Activated CD4-positive, alpha-beta T cell treated with anti-CD3 and anti-CD28 coated beads, Interleukin-2, amount 10 ng/mL, durations not matched to agents 24 days and 14 days (primary cell): ENCODE measurements around the gene WDR74. TPM values are rescaled to one million over a fixed set of nuclear protein-coding genes. Genes with fewer than 3 reads are reported as not detected.
"Not testable (repeated sequence)": the region's sequence is repeated elsewhere in the genome, so short reads cannot be mapped to it uniquely, and the experiment has no call there.

Experiments used
- DNase-seq: peaks from one replicate; pipeline ENCODE4 v3.0.0; 2022
- H3K27ac Mint-ChIP-seq: one replicate; pipeline ENCODE4 v1.8.0; 2022; ENCODE audit warnings: mild to moderate bottlenecking, mixed read lengths
- H3K27me3 Mint-ChIP-seq: one replicate; pipeline ENCODE4 v1.8.0; 2022; ENCODE audit warnings: mixed read lengths
- H3K36me3 Mint-ChIP-seq: one replicate; pipeline ENCODE4 v1.8.0; 2022; ENCODE audit warnings: low read depth, mild to moderate bottlenecking, mixed read lengths
- H3K4me1 Mint-ChIP-seq: one replicate; pipeline ENCODE4 v1.8.0; 2021; ENCODE audit warnings: mixed read lengths
- H3K4me3 Mint-ChIP-seq: one replicate; pipeline ENCODE4 v1.8.0; 2022; ENCODE audit warnings: mild to moderate bottlenecking, moderate library complexity, mixed read lengths
- H3K9me3 Mint-ChIP-seq: one replicate; pipeline ENCODE4 v1.8.0; 2021; ENCODE audit warnings: mixed read lengths
- intact Hi-C: fragments of 100-400 bp; cut with micrococcal nuclease; formaldehyde crosslinking; loops from one replicate; pipeline ENCODE4 v1.15.1; 2023
- total RNA-seq: library from RNA; stranded (reverse); gene quantifications from 2 replicates; pipeline ENCODE4 v1.2.3, GENCODE V29; 2022

Gene WDR74
- total RNA-seq, 1 donor from 2014 or later, result 145 TPM

DNA sequence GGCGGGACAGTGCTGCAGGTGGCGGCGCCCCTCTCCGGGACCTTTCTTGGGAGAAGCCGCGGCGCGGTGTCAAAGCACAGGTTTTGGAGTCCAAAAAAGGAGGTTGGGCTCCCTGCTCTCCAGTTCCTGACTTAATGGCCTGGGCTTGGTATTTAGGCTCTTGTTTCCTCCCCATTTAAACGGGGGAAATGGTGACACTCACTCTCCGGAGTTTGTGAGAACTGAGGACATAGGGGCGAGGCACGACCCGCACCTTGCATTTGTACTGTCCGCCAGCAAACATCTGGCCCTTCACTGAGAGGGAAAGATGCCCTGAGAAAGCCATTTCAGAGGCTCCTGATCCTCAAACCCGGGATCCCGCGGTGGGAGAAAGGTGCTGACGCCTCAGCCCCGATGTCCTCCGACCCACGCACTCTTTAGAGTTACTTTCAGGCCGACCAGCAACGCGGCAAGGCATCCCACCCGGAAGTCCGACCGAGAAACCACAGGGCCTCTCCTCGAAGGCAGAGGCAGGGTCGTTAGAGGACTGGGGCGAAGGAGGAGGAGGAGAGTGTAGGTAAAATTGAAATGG, 2.9 kb upstream of the WDR74 start:
- intact Hi-C loops, result loop anchor here (1.0 to 5.0 kb wide), 4 partner anchors 13 to 285 kb away; partner anchors contain the start of genes C11orf98, CSKMT, HNRNPUL2 and TTC9C
- peaks cover 14% of the 10 kb centered on the region for H3K36me3 Mint-ChIP-seq
- no peak overlapping the region for H3K27ac Mint-ChIP-seq
- no peak overlapping the region for H3K4me3 Mint-ChIP-seq
- H3K9me3 Mint-ChIP-seq, result no peaks in the 10 kb centered on the region
- peaks cover 24% of the 10 kb centered on the region for H3K4me1 Mint-ChIP-seq
- peak; percentile 84 for DNase-seq
- H3K27me3 Mint-ChIP-seq, result no peaks in the 10 kb centered on the region

DNA sequence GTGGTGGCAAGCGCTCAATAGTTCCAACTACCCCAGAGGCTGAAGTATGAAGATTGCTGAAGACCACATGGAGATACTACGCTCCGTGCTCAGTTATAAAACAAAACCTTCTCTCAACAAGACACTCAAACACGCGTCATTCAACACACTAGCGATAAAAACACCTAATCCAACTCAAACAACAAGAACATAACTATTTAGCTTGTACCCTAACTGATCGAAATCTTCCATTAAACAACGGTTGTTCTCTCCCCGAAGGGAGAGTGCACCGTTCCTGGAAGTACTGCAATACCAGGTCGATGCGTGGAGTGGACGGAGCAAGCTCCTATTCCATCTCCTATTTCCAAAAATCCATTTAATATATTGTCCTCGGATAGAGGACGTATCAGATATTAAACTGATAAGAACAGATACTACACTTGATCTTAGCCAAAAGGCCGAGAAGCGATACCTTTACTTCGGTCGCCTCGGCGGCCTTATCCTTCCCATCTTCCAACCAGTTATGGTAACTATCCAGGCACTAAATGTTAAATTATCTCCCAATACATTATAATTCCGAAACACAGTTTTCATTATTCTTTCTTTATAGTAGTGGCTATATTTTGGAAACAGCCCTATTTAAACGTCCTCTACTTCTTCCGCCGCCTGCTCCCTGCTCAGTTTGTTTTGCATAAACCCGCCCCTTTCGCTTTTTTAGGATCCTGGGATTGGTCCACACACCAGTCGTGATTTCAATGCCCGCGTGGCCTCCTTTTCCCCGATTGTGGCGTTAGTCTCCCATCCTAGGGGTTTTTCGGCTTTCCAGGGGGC, 2.2 kb upstream of the WDR74 start:
- H3K9me3 Mint-ChIP-seq, result no peaks in the 10 kb centered on the region
- intact Hi-C loops, result loop anchor here (1.0 to 5.0 kb wide), 6 partner anchors 9 to 284 kb away; partner anchors contain the start of genes C11orf98, CSKMT, HNRNPUL2 and STX5
- peak; percentile 95 for DNase-seq
- H3K27me3 Mint-ChIP-seq, result no peaks in the 10 kb centered on the region
- H3K27ac Mint-ChIP-seq, result no peak overlapping the region
- H3K4me3 Mint-ChIP-seq, result no peak overlapping the region
- peaks cover 26% of the 10 kb centered on the region for H3K4me1 Mint-ChIP-seq
- H3K36me3 Mint-ChIP-seq, result peaks cover 15% of the 10 kb centered on the region

DNA sequence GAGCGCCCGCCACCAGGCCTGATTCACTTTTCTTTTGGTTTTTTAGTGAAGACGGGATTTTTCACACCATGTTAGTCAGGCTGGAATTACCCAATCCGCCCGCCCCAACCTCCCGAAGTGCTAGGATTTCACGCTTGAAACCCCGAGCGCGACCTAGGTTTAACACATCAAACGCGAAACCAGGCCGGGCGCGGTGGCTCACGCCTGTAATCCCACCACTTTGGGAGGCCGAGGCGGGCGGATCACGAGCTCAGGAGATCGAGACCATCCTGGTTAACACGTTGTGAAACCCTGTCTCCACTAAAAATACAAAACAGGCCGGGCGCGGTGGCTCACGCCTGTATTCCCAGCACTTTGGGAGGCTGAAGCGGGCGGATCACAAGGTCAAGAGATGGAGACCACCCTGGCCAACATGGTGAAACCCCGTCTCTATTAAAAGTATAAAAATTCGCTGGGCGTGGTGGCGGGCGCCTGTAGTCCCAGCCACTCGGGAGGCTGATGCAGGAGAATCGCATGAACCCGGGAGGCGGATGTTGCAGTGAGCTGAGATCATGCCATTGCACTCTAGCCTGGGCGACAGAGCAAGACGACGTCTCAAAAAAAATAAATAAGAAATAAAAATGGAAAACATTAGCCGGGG, 1.5 kb upstream of the WDR74 start:
- intact Hi-C loops, result loop anchor here (1.0 to 5.0 kb wide), 5 partner anchors 9 to 284 kb away; partner anchors contain the start of genes C11orf98, CSKMT, HNRNPUL2 and STX5
- not testable (repeated sequence) for H3K27ac Mint-ChIP-seq, H3K4me3 Mint-ChIP-seq, H3K27me3 Mint-ChIP-seq, H3K9me3 Mint-ChIP-seq
- H3K36me3 Mint-ChIP-seq, result peaks cover 20% of the 10 kb centered on the region
- H3K4me1 Mint-ChIP-seq, result peaks cover 28% of the 10 kb centered on the region
- DNase-seq, result peak; percentile 93

DNA sequence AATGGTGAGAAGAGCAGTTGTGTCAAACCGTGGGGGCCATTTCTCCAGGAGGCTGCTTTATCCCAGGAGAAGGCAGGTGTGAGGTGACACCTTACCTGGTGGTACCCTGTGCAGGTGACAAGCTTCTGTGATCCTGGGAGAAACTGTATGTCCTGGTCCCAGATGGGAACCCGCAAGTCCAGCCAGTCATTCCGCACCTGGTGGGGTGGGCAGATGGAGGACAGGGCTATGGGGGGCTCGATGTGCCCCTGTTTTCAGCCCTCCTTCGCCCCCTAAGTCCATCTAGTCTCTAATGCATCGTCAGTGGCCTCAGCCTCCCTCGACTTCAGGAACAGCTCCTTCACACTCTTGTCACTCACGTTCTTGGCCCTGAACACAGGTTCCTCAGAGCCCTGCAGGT, 4.1 kb downstream of the WDR74 start:
- H3K4me3 Mint-ChIP-seq, result no peak overlapping the region
- intact Hi-C loops, result no loop called here
- H3K36me3 Mint-ChIP-seq, result peaks cover 48% of the 10 kb centered on the region
- DNase-seq, result no peak
- H3K9me3 Mint-ChIP-seq, result no peaks in the 10 kb centered on the region
- H3K27me3 Mint-ChIP-seq, result no peaks in the 10 kb centered on the region
- H3K4me1 Mint-ChIP-seq, result peaks cover 44% of the 10 kb centered on the region
- H3K27ac Mint-ChIP-seq, result no peak overlapping the region

DNA sequence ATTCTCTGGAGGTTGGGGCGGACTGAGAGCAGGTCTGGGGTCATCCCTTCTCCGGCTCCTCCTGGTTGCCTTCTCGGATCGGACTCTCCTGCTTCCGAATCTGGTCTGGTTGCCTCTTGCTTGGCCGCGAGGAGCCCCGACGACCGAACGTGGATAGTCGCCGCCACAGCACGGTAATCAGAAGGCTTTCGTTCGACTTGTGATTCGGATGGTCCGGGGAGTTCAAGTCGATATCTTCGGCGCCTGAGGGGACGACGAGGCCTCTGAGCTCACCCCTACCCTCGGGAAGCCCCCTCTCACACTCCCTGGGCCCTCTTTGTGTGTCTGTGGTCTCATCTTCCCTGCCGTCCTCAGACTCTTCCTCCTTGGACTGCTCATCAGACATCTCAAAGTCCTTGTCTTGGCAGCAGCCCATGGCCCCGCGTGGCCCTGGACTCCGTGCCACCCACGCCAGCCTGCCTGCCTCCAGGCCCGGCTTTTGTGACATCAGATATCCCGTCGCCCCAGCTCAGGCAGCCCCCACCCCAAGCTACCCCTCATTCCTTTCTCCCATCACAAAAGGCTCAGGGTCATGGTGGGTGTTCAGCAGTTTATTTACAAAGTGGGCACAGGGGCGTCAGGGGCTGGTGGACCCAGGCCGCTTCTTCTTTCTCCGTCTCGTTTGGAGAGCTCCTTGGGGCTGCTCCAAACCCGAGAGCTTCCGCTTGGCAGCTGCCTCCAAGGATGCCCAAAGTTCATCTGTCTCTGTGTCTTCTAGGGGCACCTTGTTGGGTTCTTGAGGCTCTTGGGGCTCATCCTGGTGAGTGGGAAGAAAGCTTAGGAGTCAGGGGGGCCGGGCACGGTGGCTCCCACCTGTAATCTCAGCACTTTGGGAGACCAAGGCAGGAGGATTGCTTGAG, 6.8 kb downstream of the WDR74 start, which contains the start of gene TEX54:
TEX54 (minus strand) TSS at position 506 of the 899 bp plus-strand sequence.
- H3K4me3 Mint-ChIP-seq, result peak within 1 kb of the TSS; percentile 89
- intact Hi-C loops, result loop anchor here (1.0 to 5.0 kb wide), 6 partner anchors 9 to 240 kb away; partner anchors contain the start of genes TAF6L, TMEM179B, TMEM223 and TUT1
- peak within 1 kb of the TSS; percentile 97 for H3K27ac Mint-ChIP-seq
- H3K27me3 Mint-ChIP-seq, result no peaks in the 10 kb centered on the region
- DNase-seq, result no peak
- no peaks in the 10 kb centered on the region for H3K9me3 Mint-ChIP-seq
- peaks cover 40% of the 10 kb centered on the region for H3K4me1 Mint-ChIP-seq
- peaks cover 41% of the 10 kb centered on the region for H3K36me3 Mint-ChIP-seq

DNA sequence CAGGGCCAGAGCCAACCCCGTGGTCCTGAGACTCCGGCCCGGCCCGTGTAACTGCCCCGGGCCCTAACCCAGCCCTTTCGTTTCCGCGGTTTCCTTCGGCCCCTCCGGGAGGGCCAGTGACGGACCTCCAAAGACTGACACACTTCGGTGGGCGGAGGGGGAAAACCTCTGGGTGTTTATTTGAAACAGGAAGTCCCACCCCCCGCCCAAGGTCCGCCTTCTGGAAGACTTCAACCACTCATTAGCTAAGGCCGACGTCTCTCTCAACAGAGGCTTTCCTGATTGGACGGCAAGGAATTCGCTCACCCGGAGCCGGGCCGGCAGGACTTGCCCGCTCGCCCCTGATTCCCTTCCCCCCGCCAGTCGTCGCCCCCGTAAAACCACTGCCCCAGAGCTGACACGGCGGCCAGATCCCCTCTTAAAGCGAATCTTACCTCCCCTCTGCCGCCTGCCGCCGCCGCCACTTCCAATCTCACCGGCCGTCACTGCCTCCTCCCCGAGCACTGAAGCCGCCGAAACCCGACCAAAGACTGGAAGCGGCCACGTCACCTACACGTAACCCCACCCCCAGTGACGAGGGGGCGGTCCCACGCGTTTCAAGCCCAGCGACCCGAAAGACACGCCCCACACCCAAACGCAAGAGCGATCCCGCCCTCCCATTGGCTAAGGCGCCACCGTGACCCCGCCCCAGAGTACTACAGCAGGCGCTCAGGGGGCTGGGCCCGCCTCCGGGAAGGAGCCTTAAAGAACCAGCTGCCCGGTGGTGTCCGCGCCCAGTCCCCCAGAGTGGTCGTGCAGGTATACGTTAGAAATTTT, 7.7 kb downstream of the WDR74 start, which contains the start of gene STX5:
STX5 (minus strand) TSS at position 532 of the 816 bp plus-strand sequence. CDS start 808 bp downstream, outside the sequence.
- intact Hi-C loops, result loop anchor here (1.0 to 5.0 kb wide), 7 partner anchors 10 to 239 kb away; partner anchors contain the start of genes NXF1, TAF6L, TMEM179B and TMEM223
- Mint-ChIP-seq H3K4me3 (peak within 1 kb of the TSS; percentile 89), H3K27ac (peak within 1 kb of the TSS; percentile 97), H3K36me3 (peaks cover 44% of the 10 kb centered on the region), H3K27me3 (no peaks in the 10 kb centered on the region), H3K9me3 (no peaks in the 10 kb centered on the region), H3K4me1 (peaks cover 38% of the 10 kb centered on the region)
- peak; percentile 100 for DNase-seq

DNA sequence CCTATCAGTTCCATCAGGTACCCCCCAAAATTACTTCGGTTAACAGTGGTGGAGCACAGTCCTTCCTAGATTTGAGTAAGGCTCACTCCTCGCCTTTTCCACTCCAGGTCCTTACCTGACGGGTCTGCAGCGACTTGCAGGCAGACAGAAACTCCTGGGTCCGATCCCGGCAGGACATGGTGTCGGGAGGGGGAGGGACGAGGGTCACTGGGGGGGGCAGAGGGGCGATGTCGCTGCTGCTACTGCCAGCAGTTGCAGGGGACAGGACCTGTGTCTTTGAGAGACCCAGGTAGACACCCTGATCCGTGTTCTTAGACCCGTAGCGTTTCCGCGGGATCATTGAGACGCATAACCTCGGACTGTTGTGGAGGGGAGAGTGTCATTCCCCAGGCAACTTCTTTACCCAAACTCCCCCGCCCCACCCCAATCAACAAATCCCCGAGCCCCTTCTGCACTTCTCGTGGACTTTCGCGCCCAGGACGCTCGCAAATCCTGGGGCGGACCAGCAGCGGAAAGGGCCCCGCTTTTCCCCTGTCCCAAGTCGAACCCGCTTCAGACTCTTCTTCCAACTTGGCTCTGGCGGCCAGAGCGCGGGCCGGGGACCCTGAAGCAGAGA, 8.4 kb downstream of the WDR74 start:
- Mint-ChIP-seq H3K36me3 (peaks cover 39% of the 10 kb centered on the region), H3K4me1 (peaks cover 34% of the 10 kb centered on the region), H3K4me3 (peak overlapping the region; percentile 89), H3K9me3 (no peaks in the 10 kb centered on the region), H3K27ac (peak overlapping the region; percentile 97), H3K27me3 (no peaks in the 10 kb centered on the region)
- DNase-seq, result no peak
- intact Hi-C loops, result loop anchor here (1.0 to 5.0 kb wide), 2 partner anchors 26 to 239 kb away; partner anchors contain the start of genes NXF1 and TUT1

DNA sequence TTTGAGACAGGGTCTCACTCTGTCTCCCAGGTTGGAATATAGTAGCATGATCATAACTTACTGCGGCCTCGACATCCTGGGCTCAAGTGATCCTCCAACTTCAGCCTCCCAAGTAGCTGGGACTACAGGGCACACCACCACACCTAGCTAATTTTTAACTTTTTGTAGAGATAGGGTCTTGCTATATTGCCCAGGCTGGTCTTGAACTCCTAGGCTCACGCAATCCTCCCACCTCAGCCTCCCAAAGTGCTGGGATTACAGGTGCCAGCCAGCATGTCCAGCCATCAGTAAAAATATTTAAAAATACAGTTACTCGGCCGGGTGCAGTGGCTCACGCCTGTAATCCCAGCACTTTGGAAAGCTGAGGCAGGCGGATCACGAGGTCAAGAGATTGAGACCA, 11.3 kb downstream of the WDR74 start:
- H3K9me3 Mint-ChIP-seq, DNase-seq, H3K4me3 Mint-ChIP-seq, H3K27me3 Mint-ChIP-seq, intact Hi-C loops, H3K27ac Mint-ChIP-seq: not testable (repeated sequence)
- peaks cover 21% of the 10 kb centered on the region for H3K4me1 Mint-ChIP-seq
- peaks cover 40% of the 10 kb centered on the region for H3K36me3 Mint-ChIP-seq

DNA sequence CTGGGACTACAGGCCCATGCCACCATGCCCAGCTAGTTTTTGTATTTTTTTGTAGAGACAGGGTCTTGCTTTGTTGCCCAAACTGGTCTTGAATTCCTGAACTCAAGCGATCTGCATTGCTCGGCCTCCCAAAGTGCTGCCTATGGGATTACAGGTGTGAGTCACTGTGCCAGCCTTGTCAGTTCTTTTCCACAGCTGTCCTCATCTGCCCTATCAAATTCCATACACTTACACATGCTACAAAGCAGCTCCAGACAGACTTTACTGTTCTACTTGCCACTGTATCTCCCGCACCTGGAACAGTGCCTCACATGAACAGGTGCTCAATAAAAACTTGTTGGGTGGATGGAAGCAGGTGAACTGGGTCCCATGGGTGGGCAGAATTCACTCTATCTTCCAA, 15.7 kb downstream of the WDR74 start:
- no peak overlapping the region for H3K27ac Mint-ChIP-seq
- H3K36me3 Mint-ChIP-seq, result peaks cover 49% of the 10 kb centered on the region
- intact Hi-C loops, result no loop called here
- H3K4me3 Mint-ChIP-seq, result no peak overlapping the region
- no peaks in the 10 kb centered on the region for H3K9me3 Mint-ChIP-seq
- no peaks in the 10 kb centered on the region for H3K4me1 Mint-ChIP-seq
- no peaks in the 10 kb centered on the region for H3K27me3 Mint-ChIP-seq
- DNase-seq, result no peak

DNA sequence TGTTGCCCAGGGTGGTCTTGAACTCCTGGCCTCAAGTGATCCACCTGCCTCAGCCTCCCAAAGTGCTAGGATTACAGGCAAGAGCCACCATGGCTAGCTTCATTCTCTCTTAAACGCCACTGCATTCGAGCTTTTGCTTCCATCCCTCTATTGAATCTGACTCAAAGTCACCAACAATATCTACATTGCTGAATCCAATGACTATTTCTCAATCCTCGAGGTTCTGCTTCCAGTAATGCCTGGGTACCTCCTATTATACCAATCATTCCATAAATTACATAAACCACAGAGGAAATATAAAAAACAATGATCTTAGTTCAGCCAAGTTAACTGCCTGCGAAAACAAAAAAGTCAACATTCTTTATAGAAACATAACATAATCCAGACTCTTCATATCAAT, 22.3 kb downstream of the WDR74 start:
- peaks cover 2% of the 10 kb centered on the region for H3K4me1 Mint-ChIP-seq
- H3K9me3 Mint-ChIP-seq, result no peaks in the 10 kb centered on the region
- no peak for DNase-seq
- no peak overlapping the region for H3K27ac Mint-ChIP-seq
- H3K36me3 Mint-ChIP-seq, result peaks cover 23% of the 10 kb centered on the region
- H3K27me3 Mint-ChIP-seq, result no peaks in the 10 kb centered on the region
- no peak overlapping the region for H3K4me3 Mint-ChIP-seq
- intact Hi-C loops, result no loop called here

DNA sequence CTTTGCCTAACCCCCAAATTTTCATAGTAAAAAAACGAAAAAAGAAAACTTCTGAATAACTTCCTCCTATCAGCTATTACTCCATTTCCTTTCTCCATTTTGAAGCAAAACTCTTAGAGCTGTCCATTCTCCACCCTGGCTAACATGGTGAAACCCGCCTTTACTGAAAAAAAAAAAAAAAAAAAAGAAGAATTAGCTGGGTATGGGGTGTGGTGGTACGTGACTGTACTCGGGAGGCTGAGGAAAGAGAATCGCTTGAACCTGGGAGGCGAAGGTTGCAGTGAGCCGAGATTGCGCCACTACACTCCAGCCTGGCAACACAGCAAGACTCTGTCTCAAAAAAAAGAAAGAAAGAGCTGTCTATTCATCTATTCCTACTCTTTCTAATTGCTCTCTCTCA, 22.8 kb downstream of the WDR74 start:
- intact Hi-C loops, result no loop called here
- Mint-ChIP-seq H3K4me1 (peaks cover 2% of the 10 kb centered on the region), H3K4me3 (no peak overlapping the region), H3K36me3 (peaks cover 23% of the 10 kb centered on the region), H3K27ac (no peak overlapping the region), H3K9me3 (no peaks in the 10 kb centered on the region), H3K27me3 (no peaks in the 10 kb centered on the region)
- DNase-seq, result no peak

DNA sequence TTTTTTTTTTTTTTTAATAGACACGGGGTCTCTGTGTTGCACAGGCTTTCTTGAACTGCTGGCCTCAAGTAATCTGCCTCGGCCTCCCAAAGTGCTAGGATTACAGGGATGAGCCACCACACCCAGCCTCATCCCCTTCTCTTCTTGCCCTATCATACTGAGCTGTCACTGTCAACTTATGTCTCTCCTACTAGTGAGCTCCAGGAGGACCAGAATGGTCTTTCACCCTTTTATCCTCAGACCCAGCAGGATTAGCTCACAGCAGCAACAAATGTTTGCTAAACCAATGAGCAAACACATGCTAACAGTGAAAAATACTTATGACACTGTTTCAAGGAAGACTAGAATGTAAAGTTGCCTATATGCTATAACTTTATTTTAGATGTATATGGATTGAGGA, 27.7 kb downstream of the WDR74 start:
- Mint-ChIP-seq H3K4me3 (no peak overlapping the region), H3K36me3 (peaks cover 11% of the 10 kb centered on the region), H3K27ac (no peak overlapping the region), H3K27me3 (no peaks in the 10 kb centered on the region), H3K4me1 (peaks cover 2% of the 10 kb centered on the region), H3K9me3 (no peaks in the 10 kb centered on the region)
- intact Hi-C loops, result no loop called here
- no peak for DNase-seq
